ENCODE measurements around the gene ACE.

GRCh38 chr17:63483038-63483437, 6.2 kb downstream of the ACE start:
- TF ChIP-seq, protein P1, sequence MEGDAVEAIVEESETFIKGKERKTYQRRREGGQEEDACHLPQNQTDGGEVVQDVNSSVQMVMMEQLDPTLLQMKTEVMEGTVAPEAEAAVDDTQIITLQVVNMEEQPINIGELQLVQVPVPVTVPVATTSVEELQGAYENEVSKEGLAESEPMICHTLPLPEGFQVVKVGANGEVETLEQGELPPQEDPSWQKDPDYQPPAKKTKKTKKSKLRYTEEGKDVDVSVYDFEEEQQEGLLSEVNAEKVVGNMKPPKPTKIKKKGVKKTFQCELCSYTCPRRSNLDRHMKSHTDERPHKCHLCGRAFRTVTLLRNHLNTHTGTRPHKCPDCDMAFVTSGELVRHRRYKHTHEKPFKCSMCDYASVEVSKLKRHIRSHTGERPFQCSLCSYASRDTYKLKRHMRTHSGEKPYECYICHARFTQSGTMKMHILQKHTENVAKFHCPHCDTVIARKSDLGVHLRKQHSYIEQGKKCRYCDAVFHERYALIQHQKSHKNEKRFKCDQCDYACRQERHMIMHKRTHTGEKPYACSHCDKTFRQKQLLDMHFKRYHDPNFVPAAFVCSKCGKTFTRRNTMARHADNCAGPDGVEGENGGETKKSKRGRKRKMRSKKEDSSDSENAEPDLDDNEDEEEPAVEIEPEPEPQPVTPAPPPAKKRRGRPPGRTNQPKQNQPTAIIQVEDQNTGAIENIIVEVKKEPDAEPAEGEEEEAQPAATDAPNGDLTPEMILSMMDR (IDR thresholded peaks at IDR 0.05) = no peak
- no peak for TF ChIP-seq POLR2A (IDR thresholded peaks at IDR 0.05)

Data from lower leg skin (tissue), 3 donors.